ENCODE data around the gene WTAP.

GRCh38 chr6:159687341-159687740, 40.0 kb upstream of the WTAP start:
- no peak for TF ChIP-seq CTCF (IDR thresholded peaks at IDR 0.05 in 8 of 11, conservative IDR thresholded peaks at IDR 0.05 in 3 of 11)
- no peak for TF ChIP-seq POLR2A (IDR thresholded peaks at IDR 0.05)

Data from spleen (tissue), 7 donors.